BLaER1 (cell line): ENCODE data around the gene UGT2A2.

Experiments used
- H3K27ac ChIP-seq: shearing (Covaris generic); formaldehyde crosslinking; 2 replicates; pipeline ENCODE4 v1.8.1; 2022
- H3K27me3 ChIP-seq: shearing (Covaris generic); formaldehyde crosslinking; 2 replicates; pipeline ENCODE4 v1.8.1; 2022
- H3K36me3 ChIP-seq: shearing (Covaris generic); formaldehyde crosslinking; 2 replicates; pipeline ENCODE4 v1.8.1; 2022
- H3K4me1 ChIP-seq: shearing (Covaris generic); formaldehyde crosslinking; 2 replicates; pipeline ENCODE4 v1.8.1; 2022
- H3K4me2 ChIP-seq: shearing (Covaris generic); formaldehyde crosslinking; 2 replicates; pipeline ENCODE4 v1.8.1; 2022
- H3K4me3 ChIP-seq: shearing (Covaris generic); formaldehyde crosslinking; 2 replicates; pipeline ENCODE4 v1.8.1; 2022
- H3K9ac ChIP-seq: shearing (Covaris generic); formaldehyde crosslinking; 2 replicates; pipeline ENCODE4 v1.8.1; 2022
- H3K9me3 ChIP-seq: shearing (Covaris generic); formaldehyde crosslinking; 2 replicates; pipeline ENCODE4 v1.8.1; 2022
- H4K20me1 ChIP-seq: shearing (Covaris generic); formaldehyde crosslinking; 2 replicates; pipeline ENCODE4 v1.8.1; 2022
- Cebpa-rat ChIP-seq: shearing (Covaris generic); IDR thresholded peaks from 2 replicates; pipeline ENCODE4 v1.8.1; 2022

UGT2A2 gene

DNA sequence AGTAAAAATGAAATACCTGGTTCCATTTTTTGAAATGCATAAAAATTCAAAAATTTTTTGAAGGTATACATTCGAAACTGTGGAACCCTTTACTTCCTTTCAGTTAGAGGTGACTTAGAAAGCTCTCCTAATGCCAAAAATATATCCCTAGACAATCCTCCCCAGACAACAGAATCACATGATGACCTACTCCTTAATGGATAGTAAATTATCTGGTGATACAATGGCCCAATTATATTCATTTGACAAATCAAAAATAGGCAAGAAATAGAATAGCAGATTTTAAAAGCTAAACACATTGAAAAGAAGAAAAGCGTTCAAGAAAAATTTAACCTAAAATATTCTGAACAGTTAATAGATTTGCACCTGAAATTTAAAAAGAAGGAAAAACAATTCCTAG is 3.5 kb upstream of the UGT2A2 start:
- no peak overlapping the region for H3K27ac ChIP-seq
- no peak overlapping the region for H3K4me3 ChIP-seq
- no peaks in the 10 kb centered on the region for H3K27me3 ChIP-seq
- no peak overlapping the region for H3K4me2 ChIP-seq
- no peak for TF ChIP-seq Cebpa-rat
- no peak overlapping the region for H3K9ac ChIP-seq
- H3K9me3 ChIP-seq = no peaks in the 10 kb centered on the region
- H3K36me3 ChIP-seq = no peaks in the 10 kb centered on the region
- H4K20me1 ChIP-seq = no peaks in the 10 kb centered on the region
- H3K4me1 ChIP-seq = no peaks in the 10 kb centered on the region

DNA sequence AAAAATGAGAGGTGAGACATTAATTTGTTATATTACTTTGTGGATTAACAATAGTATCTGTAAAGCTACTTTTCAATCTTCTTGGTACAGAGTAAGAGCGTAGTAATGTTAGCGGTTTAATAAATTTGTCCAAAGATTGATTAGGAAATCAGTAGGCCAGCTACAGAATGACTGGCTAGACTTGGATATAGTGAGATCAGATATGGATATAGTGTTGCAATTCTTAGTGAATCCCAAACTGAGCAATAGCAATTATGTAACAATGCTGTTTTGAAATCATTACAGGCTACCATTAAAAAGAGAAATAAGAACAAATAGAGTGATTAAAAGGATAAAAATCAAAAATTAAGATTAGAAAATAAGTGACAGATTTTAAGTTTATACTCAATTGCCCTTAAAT is 847 bp upstream of the UGT2A2 start:
- H3K4me1 ChIP-seq = no peaks in the 10 kb centered on the region
- no peak overlapping the region for H3K4me3 ChIP-seq
- H3K9ac ChIP-seq = no peak overlapping the region
- no peaks in the 10 kb centered on the region for H3K36me3 ChIP-seq
- H3K9me3 ChIP-seq = no peaks in the 10 kb centered on the region
- H3K27ac ChIP-seq = no peak overlapping the region
- TF ChIP-seq Cebpa-rat = no peak
- H4K20me1 ChIP-seq = no peaks in the 10 kb centered on the region
- H3K27me3 ChIP-seq = no peaks in the 10 kb centered on the region
- no peak overlapping the region for H3K4me2 ChIP-seq

DNA sequence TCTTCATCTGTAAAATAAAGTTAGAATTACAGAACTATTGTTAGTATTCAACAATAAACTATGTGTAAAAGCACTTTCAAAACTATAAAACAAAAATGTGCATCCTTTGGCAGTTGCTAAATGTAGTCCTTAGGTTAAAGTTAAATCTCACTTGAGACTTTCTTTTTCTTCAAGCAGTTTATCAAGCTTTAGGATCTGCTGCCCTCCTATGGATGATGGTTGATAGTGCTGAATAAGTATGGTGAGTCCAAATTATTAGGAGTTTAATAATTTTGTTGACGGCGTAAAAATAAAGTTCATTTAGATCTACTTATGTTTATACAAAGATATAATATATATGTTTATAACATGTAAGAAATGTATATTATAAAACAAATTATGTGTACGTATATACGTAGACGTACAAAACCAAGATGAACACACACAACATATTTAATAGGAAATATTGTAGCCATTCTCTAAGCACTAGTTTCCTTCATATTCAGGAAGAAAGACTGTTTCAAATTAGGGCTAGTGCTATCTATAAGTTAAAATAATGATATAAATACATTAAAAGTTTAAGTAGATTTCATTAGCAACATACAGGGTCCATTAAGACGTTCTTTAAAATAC is 22.3 kb downstream of the UGT2A2 start:
- no peaks in the 10 kb centered on the region for H3K27me3 ChIP-seq
- no peak overlapping the region for H3K4me2 ChIP-seq
- no peak for TF ChIP-seq Cebpa-rat
- no peak overlapping the region for H3K9ac ChIP-seq
- H3K4me1 ChIP-seq = no peaks in the 10 kb centered on the region
- H3K4me3 ChIP-seq = no peak overlapping the region
- no peaks in the 10 kb centered on the region for H4K20me1 ChIP-seq
- H3K27ac ChIP-seq = no peak overlapping the region
- no peaks in the 10 kb centered on the region for H3K36me3 ChIP-seq
- H3K9me3 ChIP-seq = no peaks in the 10 kb centered on the region

DNA sequence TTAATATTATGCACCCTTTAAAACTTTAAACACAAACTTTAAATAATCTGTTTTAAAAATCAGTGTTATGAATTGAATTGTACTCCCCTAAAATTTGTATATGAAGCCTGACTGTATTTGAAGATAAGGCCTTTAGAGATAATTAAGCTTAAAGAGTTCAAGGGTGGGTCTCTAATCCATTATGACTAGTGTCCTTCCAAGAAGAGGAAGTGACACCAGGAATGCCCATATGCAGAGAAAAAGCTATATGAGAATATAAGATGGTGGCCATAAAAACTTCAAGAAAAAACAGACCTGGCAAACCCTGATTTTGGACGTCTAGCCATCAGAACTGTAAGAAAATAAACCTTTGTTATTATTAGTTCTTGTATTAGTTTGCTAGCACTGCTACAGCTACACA is 29.0 kb downstream of the UGT2A2 start:
- no peaks in the 10 kb centered on the region for H3K9me3 ChIP-seq
- no peaks in the 10 kb centered on the region for H3K27me3 ChIP-seq
- H4K20me1 ChIP-seq = no peaks in the 10 kb centered on the region
- no peak overlapping the region for H3K4me2 ChIP-seq
- TF ChIP-seq Cebpa-rat = no peak
- H3K4me3 ChIP-seq = no peak overlapping the region
- H3K9ac ChIP-seq = no peak overlapping the region
- H3K36me3 ChIP-seq = no peaks in the 10 kb centered on the region
- H3K27ac ChIP-seq = no peak overlapping the region
- H3K4me1 ChIP-seq = no peaks in the 10 kb centered on the region

DNA sequence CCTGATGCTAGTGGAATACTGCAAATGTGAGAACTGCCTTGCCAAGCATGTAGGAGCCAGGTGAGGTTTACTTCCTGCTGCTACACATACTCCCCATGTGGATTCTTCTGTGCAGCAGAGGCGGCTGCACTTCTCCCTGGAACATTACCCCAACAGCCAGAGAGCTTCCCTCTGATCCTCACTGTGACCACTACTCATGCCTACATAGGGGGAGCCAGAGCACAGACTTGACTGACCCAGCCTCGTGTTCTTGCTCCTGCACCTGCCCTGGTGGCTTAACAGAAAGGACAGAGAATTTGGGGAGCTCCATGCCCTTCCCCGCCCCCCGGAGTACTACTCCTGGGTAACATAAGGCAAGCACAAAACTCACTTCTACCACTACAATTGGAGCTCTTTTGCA is 38.4 kb downstream of the UGT2A2 start:
- Histone ChIP-seq H3K36me3 (no peaks in the 10 kb centered on the region), H3K4me3 (no peak overlapping the region), H3K9ac (no peak overlapping the region), H3K27me3 (no peaks in the 10 kb centered on the region), H4K20me1 (no peaks in the 10 kb centered on the region), H3K4me1 (no peaks in the 10 kb centered on the region), H3K27ac (no peak overlapping the region), H3K9me3 (no peaks in the 10 kb centered on the region), H3K4me2 (no peak overlapping the region)
- no peak for TF ChIP-seq Cebpa-rat

DNA sequence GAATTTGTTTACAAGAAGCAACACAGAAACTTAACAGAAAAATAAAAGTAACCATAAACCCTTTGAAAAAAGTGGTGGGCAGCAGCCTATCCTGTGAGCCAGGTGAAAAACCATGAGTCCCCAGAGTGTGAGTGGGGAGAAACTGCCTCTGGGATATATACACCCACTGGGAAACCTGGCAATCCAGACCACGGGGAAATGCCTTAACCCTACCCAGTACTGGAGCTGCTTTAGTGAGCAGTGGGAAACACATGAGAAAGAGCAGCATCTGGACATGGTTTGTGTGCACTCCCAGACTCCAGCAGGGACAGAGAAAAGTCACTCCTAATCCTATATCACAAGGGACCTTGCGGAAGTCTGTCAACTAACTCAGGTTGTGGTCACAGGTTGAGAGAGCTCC is 39.4 kb downstream of the UGT2A2 start:
- no peaks in the 10 kb centered on the region for H3K27me3 ChIP-seq
- no peak overlapping the region for H3K9ac ChIP-seq
- no peaks in the 10 kb centered on the region for H3K36me3 ChIP-seq
- no peak overlapping the region for H3K4me2 ChIP-seq
- no peak overlapping the region for H3K27ac ChIP-seq
- no peaks in the 10 kb centered on the region for H3K4me1 ChIP-seq
- H3K9me3 ChIP-seq = no peaks in the 10 kb centered on the region
- no peaks in the 10 kb centered on the region for H4K20me1 ChIP-seq
- no peak overlapping the region for H3K4me3 ChIP-seq
- TF ChIP-seq Cebpa-rat = no peak

DNA sequence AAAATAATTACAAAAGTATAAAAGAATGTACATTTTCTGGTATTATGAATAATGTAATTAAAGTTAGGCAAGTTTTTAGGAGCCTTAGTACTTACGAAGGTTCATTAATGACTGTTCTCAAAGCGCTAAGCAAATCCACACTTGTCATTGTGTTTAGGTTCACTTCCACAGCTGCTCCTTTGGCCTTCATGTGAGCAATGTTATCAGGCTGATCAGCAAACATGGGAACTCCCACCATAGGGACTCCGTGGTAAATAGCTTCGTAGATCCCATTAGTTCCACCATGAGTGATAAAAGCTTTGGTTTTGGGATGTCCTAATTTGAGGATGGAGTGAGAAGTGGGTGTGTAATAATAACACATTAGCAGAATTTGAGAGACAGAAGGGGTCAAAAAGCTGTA is 45.1 kb downstream of the UGT2A2 start:
- Histone ChIP-seq H3K27me3 (no peaks in the 10 kb centered on the region), H3K4me3 (no peak overlapping the region), H3K27ac (no peak overlapping the region), H4K20me1 (no peaks in the 10 kb centered on the region), H3K4me1 (no peaks in the 10 kb centered on the region), H3K9me3 (no peaks in the 10 kb centered on the region), H3K4me2 (no peak overlapping the region), H3K36me3 (no peaks in the 10 kb centered on the region), H3K9ac (no peak overlapping the region)
- TF ChIP-seq Cebpa-rat = no peak

DNA sequence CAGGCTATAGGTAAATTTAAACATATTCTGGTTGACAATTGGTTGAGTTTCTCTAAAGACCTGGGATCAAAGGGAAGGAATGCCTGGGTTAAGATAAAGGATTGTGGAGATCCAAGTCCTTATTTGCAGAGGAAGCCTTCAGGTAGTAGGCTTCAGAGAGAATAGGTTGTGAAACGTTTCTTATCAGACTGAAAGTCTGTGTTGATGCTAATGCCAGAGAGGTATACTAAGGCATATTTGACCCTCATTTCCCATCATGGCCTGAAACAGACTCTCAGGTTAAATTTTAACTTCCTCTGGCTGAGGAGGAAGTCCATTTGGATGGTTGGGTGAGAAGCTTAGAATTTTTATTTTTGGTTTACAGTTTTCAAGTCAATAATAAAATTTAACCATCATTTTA is 48.1 kb downstream of the UGT2A2 start:
- Histone ChIP-seq H3K27ac (no peak overlapping the region), H3K4me3 (no peak overlapping the region), H3K9me3 (no peaks in the 10 kb centered on the region), H3K9ac (no peak overlapping the region), H4K20me1 (no peaks in the 10 kb centered on the region), H3K36me3 (no peaks in the 10 kb centered on the region), H3K4me2 (no peak overlapping the region), H3K4me1 (no peaks in the 10 kb centered on the region), H3K27me3 (no peaks in the 10 kb centered on the region)
- no peak for TF ChIP-seq Cebpa-rat

DNA sequence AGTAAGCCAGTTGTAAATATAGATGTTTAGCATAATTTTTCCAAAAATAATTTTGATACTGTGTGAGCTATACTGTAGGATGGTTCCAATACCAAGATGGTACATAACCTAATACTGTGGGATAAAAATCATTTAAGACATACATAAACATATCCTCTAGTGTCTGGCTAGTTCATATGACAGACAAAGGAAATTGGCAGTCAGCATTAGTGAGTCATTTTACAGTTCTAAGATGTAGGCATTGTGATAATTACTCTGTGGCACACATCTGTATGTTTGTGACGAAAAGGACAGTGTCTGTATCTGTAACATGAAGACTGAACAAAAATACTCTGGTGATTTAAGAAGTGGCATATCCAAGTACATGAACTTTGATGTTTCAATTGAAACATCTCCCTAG is 49.6 kb downstream of the UGT2A2 start:
- H3K4me1 ChIP-seq = no peaks in the 10 kb centered on the region
- H3K27ac ChIP-seq = no peak overlapping the region
- TF ChIP-seq Cebpa-rat = no peak
- no peaks in the 10 kb centered on the region for H3K27me3 ChIP-seq
- H3K4me2 ChIP-seq = no peak overlapping the region
- H4K20me1 ChIP-seq = no peaks in the 10 kb centered on the region
- no peak overlapping the region for H3K9ac ChIP-seq
- no peaks in the 10 kb centered on the region for H3K36me3 ChIP-seq
- no peak overlapping the region for H3K4me3 ChIP-seq
- no peaks in the 10 kb centered on the region for H3K9me3 ChIP-seq

DNA sequence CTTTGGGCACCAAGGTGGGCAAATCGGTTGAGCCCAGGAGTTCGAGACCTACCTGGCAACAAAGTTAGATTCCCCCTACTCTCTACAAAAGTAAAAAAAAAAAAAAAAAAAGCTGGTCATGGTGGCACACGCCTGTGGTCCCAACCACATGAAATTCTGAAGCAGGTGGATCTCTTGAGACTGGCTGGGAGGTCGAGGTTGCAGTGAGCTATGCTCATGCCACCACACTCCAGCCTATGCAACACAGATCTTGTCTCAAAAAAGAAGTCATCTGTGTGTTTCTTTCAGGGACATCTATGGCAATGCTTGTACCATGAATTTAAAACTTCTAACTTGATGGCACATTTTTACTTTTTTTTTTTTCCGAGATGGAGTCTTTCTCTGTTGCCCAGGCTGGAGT is 55.3 kb downstream of the UGT2A2 start:
- no peaks in the 10 kb centered on the region for H3K36me3 ChIP-seq
- no peaks in the 10 kb centered on the region for H3K27me3 ChIP-seq
- H3K4me3 ChIP-seq = no peak overlapping the region
- no peak for TF ChIP-seq Cebpa-rat
- no peak overlapping the region for H3K27ac ChIP-seq
- no peaks in the 10 kb centered on the region for H3K4me1 ChIP-seq
- no peak overlapping the region for H3K4me2 ChIP-seq
- H3K9ac ChIP-seq = no peak overlapping the region
- no peaks in the 10 kb centered on the region for H3K9me3 ChIP-seq
- no peaks in the 10 kb centered on the region for H4K20me1 ChIP-seq

DNA sequence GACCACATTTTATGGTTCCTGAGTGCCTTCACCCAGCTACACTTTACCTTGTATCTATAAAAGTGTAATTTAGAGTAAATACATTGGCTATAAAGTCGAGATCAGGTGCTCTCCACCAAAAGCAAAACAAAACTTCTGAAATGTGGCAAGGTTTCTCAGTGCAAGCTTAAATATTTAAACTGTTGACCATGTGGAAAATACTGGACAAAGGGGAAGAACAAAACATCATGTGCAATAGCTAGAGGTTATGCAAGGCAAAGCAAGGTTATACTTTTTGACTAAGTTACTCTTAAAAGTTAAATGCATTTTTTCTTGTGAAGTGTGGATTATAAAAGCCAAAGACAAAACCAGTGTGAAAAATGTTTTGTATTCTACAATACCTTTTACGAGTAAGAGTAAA is 55.9 kb downstream of the UGT2A2 start:
- H3K27me3 ChIP-seq = no peaks in the 10 kb centered on the region
- no peak for TF ChIP-seq Cebpa-rat

More for the DNA sequence above, 55.9 kb downstream of the UGT2A2 start:
- Histone ChIP-seq H3K27ac (no peak overlapping the region), H3K9ac (no peak overlapping the region), H3K4me3 (no peak overlapping the region), H3K4me1 (no peaks in the 10 kb centered on the region), H3K4me2 (no peak overlapping the region), H3K36me3 (no peaks in the 10 kb centered on the region), H4K20me1 (no peaks in the 10 kb centered on the region), H3K9me3 (no peaks in the 10 kb centered on the region)
